ENCODE measurements around the gene GRM1.

The GRM1 gene

DNA sequence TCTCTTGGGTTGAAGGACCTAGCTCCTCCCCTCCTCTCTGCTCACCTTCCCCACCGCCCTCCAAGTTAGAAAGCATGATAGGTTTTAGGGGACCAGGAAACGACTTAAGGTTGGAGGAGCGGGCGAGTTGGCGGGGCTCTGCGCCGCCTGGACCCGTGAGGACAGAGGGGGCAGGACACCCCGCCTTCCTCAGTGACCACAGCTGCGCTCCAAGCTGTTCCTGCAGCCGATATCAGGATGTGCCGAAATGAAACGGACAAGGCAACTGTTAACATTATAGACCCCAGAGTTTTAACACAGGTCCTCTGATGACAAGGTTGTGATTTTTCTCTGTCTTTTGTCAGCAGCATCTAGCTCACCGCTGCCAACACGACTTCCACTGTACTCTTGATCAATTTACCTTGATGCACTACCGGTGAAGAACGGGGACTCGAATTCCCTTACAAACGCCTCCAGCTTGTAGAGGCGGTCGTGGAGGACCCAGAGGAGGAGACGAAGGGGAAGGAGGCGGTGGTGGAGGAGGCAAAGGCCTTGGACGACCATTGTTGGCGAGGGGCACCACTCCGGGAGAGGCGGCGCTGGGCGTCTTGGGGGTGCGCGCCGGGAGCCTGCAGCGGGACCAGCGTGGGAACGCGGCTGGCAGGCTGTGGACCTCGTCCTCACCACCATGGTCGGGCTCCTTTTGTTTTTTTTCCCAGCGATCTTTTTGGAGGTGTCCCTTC lies at the start of gene GRM1:
Gene GRM1, plus strand, starts transcription at position 212 of the 722 bp plus-strand sequence. Its CDS starts 456 bp downstream, at position 668.
- TF ChIP-seq, protein P1, sequence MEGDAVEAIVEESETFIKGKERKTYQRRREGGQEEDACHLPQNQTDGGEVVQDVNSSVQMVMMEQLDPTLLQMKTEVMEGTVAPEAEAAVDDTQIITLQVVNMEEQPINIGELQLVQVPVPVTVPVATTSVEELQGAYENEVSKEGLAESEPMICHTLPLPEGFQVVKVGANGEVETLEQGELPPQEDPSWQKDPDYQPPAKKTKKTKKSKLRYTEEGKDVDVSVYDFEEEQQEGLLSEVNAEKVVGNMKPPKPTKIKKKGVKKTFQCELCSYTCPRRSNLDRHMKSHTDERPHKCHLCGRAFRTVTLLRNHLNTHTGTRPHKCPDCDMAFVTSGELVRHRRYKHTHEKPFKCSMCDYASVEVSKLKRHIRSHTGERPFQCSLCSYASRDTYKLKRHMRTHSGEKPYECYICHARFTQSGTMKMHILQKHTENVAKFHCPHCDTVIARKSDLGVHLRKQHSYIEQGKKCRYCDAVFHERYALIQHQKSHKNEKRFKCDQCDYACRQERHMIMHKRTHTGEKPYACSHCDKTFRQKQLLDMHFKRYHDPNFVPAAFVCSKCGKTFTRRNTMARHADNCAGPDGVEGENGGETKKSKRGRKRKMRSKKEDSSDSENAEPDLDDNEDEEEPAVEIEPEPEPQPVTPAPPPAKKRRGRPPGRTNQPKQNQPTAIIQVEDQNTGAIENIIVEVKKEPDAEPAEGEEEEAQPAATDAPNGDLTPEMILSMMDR (IDR thresholded peaks at IDR 0.05; ENCODE audit: low read length) = no peak
- no peak within 1 kb of the TSS for H3K27ac ChIP-seq (ENCODE audit: low read depth, low read length, poor library complexity, severe bottlenecking)
- H3K9me3 ChIP-seq (ENCODE audit: low read length) = no peaks in the 10 kb centered on the region
- no peaks in the 10 kb centered on the region for H3K36me3 ChIP-seq (ENCODE audit: insufficient read depth, low read length)
- H2AFZ ChIP-seq (ENCODE audit: low read length) = no peak within 1 kb of the TSS
- no peaks in the 10 kb centered on the region for H3K27me3 ChIP-seq (ENCODE audit: insufficient read depth, low read length)
- no peak within 1 kb of the TSS for H3K4me3 ChIP-seq (ENCODE audit: low read depth, low read length, poor library complexity, severe bottlenecking)
- no peak within 1 kb of the TSS for H3K9ac ChIP-seq (ENCODE audit: low read length)
- H3K4me2 ChIP-seq (ENCODE audit: low read length) = no peak within 1 kb of the TSS
- no peaks in the 10 kb centered on the region for H3K9me2 ChIP-seq (ENCODE audit: low read depth, low read length)
- H3K4me1 ChIP-seq (ENCODE audit: insufficient read depth, low read length, severe bottlenecking) = no peaks in the 10 kb centered on the region
- no peaks in the 10 kb centered on the region for H3K79me2 ChIP-seq (ENCODE audit: insufficient read depth, low read length)
- H3F3A ChIP-seq (ENCODE audit: insufficient read depth, low read length) = no peaks in the 10 kb centered on the region
- H4K20me1 ChIP-seq (ENCODE audit: insufficient read depth, low read length) = no peaks in the 10 kb centered on the region

- no peak overlapping the region for H3K9ac ChIP-seq (ENCODE audit: low read length)
- no peak overlapping the region for H3K4me3 ChIP-seq (ENCODE audit: low read depth, low read length, poor library complexity, severe bottlenecking)
- no peaks in the 10 kb centered on the region for H3K27me3 ChIP-seq (ENCODE audit: insufficient read depth, low read length)
- no peaks in the 10 kb centered on the region for H3K79me2 ChIP-seq (ENCODE audit: insufficient read depth, low read length)
- H3K9me2 ChIP-seq (ENCODE audit: low read depth, low read length) = no peaks in the 10 kb centered on the region
- no peak overlapping the region for H3K27ac ChIP-seq (ENCODE audit: low read depth, low read length, poor library complexity, severe bottlenecking)
- H4K20me1 ChIP-seq (ENCODE audit: insufficient read depth, low read length) = no peaks in the 10 kb centered on the region
- 0 out of 2 replicates have a peak, but pooled peaks cover 4% of the 10 kb centered on the region for H3K9me3 ChIP-seq (ENCODE audit: low read length)
- H3K4me2 ChIP-seq (ENCODE audit: low read length) = no peak overlapping the region
- no peaks in the 10 kb centered on the region for H3F3A ChIP-seq (ENCODE audit: insufficient read depth, low read length)
- H3K4me1 ChIP-seq (ENCODE audit: insufficient read depth, low read length, severe bottlenecking) = no peaks in the 10 kb centered on the region
- H3K36me3 ChIP-seq (ENCODE audit: insufficient read depth, low read length) = no peaks in the 10 kb centered on the region
- H2AFZ ChIP-seq (ENCODE audit: low read length) = no peak overlapping the region
- TF ChIP-seq, protein P1 (IDR thresholded peaks at IDR 0.05; ENCODE audit: low read length) = no peak
- no peak for TF ChIP-seq EZH2 (IDR thresholded peaks at IDR 0.05; ENCODE audit: borderline replicate concordance, low read length)
Observed at GRCh38 chr6:146009338-146009737, 19.5 kb upstream of the GRM1 start.

DNA sequence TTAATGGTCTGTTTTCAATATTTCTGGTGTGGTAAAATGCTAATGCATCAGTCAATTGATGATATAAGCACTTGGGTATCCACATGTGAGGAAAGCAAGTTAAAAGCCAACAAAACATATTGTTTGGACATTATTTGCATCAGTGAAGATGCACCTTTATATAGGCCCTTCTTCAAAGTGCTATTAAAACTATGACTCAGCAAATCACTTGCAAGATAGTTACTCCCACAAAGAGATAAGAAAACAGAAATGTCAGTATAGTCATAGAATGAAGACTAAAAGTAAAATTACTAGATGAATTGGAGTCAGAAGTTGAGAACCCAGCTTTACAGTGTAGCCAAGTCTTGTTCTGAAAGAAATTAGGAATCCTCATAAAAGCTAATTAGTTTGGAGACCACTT lies 14.6 kb upstream of the GRM1 start:
- Histone ChIP-seq H3K9ac (ENCODE audit: low read length) (no peak overlapping the region), H3K4me3 (ENCODE audit: low read depth, low read length, poor library complexity, severe bottlenecking) (no peak overlapping the region), H3K4me1 (ENCODE audit: insufficient read depth, low read length, severe bottlenecking) (no peaks in the 10 kb centered on the region), H3K36me3 (ENCODE audit: insufficient read depth, low read length) (no peaks in the 10 kb centered on the region), H3F3A (ENCODE audit: insufficient read depth, low read length) (no peaks in the 10 kb centered on the region), H3K27ac (ENCODE audit: low read depth, low read length, poor library complexity, severe bottlenecking) (no peak overlapping the region), H3K4me2 (ENCODE audit: low read length) (no peak overlapping the region), H4K20me1 (ENCODE audit: insufficient read depth, low read length) (no peaks in the 10 kb centered on the region), H3K9me2 (ENCODE audit: low read depth, low read length) (no peaks in the 10 kb centered on the region), H3K79me2 (ENCODE audit: insufficient read depth, low read length) (no peaks in the 10 kb centered on the region), H3K27me3 (ENCODE audit: insufficient read depth, low read length) (no peaks in the 10 kb centered on the region), H2AFZ (ENCODE audit: low read length) (no peak overlapping the region), H3K9me3 (ENCODE audit: low read length) (0 out of 2 replicates have a peak, but pooled peaks cover under 1% of the 10 kb centered on the region)
- TF ChIP-seq, protein P1 (IDR thresholded peaks at IDR 0.05; ENCODE audit: low read length) = no peak
- no peak for TF ChIP-seq EZH2 (IDR thresholded peaks at IDR 0.05; ENCODE audit: borderline replicate concordance, low read length)
